NCI-H1048 (cell line): Measurements from ENCODE around the gene ADORA2A.

Source experiments
- DNase-seq: peaks from one replicate; lab custom pipeline; 2025; lab: John Stamatoyannopoulos, UW

The ADORA2A gene

DNA sequence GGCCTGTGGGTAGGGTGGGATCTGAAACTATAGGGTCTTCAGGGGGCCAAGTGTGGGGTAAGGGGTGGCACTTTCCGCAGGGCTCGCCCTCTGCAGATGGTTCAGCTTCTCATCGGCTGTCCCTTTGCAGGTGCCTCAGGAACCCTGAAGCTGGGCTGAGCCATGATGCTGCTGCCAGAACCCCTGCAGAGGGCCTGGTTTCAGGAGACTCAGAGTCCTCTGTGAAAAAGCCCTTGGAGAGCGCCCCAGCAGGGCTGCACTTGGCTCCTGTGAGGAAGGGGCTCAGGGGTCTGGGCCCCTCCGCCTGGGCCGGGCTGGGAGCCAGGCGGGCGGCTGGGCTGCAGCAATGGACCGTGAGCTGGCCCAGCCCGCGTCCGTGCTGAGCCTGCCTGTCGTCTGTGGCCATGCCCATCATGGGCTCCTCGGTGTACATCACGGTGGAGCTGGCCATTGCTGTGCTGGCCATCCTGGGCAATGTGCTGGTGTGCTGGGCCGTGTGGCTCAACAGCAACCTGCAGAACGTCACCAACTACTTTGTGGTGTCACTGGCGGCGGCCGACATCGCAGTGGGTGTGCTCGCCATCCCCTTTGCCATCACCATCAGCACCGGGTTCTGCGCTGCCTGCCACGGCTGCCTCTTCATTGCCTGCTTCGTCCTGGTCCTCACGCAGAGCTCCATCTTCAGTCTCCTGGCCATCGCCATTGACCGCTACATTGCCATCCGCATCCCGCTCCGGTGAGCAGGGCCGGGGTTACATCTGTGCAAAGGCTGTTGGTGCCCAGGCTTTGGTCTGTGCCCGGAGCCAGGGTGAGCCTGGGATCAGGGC is 5.8 kb downstream of the ADORA2A start:
- DNase-seq = no peak

DNA sequence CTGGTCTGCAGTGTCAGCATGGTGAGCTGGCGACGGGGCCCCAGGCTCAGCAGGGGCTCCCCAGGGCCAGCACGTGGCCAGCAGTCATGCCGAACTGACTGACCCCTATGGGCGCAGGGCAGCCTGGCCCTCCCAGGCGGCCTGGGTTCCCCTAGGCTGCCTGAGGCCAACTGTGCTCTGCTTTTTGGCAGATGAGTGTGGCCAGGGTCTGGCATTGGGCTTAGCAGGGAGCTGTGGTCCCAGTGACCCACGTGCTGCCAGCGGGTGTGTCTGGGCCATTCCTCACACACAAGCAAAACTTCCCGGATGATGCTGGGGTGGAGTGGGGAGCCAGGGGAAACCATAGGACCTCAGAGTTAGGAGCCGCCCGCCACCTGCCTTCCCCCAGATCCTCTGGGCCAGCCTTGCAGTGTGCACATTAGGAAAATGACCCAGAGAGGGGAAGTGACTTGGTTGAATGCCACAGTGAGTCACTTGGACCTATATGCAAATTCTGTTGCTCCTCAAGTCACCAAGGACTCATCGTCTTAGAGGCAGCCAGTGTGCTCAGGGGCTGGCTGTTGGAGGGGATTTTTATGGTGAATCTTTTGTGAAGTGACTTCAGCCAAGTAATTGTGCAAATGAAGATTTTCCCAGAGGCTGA is 6.5 kb downstream of the ADORA2A start:
- DNase-seq = no peak

DNA sequence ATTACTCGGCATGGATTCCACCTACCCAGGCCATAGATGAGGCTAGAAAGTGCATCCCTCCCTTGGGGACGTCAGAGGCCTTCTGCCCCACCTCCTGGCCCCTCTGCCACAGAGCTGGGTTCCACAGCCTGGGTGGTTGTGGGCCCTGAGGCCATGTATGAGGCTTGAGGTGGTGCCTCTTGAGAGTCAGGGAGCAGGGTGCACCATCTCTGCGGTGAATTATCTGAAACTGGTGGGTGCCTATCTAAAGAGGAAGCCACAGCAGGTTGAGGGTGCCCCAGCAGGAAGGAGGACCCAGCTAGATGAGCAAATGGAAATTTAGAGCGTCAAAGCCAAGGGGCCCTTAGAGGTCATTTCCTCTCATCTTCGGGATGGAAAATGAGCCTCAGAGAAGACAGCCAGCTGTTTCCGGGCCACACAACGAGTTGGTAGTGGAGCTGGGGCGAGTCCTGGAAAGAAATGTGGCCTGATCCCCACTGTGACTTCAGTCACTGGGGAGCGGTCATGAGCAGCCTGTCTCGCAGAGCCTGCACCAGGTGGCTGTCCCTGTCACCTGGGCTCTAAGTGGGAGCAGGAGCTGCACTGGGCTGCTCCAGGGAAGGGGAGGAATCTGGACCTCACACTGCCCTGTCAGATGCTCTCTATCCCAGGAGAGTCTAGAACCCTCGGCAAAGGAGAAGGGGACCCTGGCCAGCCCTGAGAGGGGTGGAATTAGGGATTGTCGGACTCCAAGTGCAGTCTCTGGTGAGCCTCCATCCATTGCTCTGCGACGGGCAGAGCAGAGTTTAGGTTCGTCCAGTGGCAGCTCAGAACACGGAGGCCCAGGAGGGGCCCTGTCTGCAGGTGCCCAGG is 7.3 kb downstream of the ADORA2A start:
- no peak for DNase-seq

DNA sequence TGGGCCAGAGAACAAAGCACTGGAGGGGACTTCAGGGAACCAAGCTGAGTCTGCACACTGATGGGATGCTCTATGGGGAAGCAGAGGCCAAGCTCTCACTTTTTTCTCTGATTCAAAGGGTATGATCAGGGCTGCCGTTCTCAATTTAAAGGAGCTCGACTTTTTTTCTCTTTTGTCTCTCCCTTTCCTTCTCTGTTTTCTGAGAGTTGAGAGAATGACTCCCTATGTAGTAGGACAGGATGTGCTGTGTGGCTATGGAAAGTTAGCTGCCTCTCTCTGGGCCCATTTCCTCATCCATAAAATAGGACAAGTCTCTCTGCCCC is 7.9 kb downstream of the ADORA2A start:
- DNase-seq = no peak

DNA sequence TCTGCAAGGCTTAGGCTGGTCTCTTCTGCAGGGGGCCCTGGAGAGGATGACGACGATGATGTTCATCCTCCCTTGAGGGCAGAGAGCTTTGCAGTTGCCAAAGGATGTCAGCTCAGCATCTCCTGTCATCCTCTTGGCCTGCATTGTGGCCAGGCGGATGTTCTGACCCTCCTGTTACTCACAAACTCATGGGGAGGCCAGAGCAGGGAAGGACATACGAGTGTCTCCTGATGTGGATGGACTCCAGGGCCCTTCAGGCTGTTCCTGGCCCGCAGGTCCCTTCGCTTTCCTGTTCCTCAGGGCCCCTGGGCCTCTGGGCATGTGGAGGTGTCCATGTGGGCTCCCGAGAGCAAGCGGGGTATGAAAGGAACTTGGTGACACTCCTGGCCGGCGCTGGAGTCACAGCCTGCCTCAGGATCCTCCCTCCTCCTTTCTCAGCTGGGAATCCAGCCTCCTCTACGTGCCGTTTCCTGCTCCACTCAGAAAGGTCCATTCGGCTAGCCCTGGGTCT is 8.5 kb downstream of the ADORA2A start:
- DNase-seq = no peak

DNA sequence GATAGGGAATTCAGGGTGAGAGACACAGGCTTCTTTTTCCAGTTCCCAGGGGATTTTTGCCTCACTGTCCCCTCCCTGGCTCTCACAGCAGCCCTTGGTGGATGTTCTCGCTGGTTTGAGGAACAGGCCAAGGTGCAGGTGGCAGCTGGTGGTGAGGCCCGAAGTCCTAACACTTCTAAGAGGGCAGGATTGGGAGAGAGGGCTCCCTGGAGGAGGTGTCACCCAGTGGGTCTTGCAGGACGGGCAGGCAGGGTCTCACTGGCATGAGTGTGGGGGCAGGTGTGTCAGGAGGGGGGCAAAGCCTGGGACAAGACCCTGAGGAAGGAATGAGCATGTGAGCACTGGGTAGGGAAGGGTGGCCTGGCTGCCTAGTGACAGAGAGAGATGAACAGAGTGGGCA is 9.2 kb downstream of the ADORA2A start:
- no peak for DNase-seq

DNA sequence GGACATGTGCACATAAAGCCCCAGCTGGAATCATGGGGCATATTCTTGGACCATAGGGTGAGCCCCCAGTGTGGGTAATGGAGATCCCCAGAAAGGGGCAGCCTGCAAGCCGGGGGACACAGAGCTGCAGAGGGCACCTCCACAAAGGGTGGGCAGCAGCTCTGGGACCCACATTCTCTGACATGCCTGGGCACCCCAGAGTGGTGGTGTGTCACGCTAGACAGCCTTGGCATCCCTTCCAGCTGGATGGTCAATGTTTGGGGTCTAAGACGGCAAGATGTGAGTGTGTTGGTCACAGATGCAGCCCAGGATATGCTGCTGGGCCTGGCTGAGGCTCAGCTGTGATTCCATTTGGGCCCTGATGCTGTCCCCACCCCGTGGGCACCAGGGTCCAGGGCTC is 9.7 kb downstream of the ADORA2A start:
- no peak for DNase-seq

DNA sequence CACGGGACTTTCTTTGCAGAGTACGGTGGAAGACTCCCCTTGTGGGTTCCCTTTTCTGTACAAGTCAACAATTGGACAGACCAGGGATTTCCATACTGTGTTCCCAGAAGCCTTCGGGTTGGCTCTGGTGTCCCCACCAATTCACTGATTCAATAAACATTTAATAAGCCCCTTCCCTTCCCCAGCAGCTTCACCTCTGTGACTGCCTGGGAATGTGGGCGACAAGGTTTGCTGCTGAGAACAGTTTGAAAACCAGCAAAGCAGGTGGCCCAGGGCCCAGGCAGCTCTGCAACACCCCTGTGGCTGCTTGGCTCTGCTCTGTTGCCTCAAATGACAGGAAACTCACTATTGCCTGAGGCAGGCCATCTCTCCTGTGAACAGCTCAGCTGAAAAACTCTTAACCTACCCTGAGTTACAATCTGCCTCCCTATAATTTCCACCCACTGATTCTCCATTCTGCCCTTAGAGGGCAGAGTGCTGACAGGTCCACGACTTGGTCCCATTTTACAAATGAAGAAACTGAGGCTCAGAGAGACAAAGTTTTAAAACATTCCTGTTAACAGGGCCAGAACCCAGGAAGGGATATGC is 10.4 kb downstream of the ADORA2A start:
- no peak for DNase-seq

DNA sequence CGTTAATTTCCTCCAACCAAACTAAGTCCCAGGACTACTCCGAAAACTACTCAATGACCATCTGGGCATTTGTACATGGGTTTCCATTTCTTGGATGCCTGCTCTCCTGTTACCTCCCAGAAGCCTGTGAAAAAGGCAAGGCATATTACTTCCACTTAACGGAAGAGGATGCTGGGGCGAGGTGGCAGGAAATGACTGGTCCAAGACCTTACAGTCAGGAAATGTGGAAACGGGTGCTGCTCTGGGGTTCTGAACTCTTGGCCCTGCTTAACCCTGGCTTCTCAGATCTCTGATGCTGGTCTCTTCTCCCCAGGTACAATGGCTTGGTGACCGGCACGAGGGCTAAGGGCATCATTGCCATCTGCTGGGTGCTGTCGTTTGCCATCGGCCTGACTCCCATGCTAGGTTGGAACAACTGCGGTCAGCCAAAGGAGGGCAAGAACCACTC is 12.9 kb downstream of the ADORA2A start:
- no peak for DNase-seq

DNA sequence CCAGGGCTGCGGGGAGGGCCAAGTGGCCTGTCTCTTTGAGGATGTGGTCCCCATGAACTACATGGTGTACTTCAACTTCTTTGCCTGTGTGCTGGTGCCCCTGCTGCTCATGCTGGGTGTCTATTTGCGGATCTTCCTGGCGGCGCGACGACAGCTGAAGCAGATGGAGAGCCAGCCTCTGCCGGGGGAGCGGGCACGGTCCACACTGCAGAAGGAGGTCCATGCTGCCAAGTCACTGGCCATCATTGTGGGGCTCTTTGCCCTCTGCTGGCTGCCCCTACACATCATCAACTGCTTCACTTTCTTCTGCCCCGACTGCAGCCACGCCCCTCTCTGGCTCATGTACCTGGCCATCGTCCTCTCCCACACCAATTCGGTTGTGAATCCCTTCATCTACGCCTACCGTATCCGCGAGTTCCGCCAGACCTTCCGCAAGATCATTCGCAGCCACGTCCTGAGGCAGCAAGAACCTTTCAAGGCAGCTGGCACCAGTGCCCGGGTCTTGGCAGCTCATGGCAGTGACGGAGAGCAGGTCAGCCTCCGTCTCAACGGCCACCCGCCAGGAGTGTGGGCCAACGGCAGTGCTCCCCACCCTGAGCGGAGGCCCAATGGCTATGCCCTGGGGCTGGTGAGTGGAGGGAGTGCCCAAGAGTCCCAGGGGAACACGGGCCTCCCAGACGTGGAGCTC is 13.5 kb downstream of the ADORA2A start:
- DNase-seq = no peak

DNA sequence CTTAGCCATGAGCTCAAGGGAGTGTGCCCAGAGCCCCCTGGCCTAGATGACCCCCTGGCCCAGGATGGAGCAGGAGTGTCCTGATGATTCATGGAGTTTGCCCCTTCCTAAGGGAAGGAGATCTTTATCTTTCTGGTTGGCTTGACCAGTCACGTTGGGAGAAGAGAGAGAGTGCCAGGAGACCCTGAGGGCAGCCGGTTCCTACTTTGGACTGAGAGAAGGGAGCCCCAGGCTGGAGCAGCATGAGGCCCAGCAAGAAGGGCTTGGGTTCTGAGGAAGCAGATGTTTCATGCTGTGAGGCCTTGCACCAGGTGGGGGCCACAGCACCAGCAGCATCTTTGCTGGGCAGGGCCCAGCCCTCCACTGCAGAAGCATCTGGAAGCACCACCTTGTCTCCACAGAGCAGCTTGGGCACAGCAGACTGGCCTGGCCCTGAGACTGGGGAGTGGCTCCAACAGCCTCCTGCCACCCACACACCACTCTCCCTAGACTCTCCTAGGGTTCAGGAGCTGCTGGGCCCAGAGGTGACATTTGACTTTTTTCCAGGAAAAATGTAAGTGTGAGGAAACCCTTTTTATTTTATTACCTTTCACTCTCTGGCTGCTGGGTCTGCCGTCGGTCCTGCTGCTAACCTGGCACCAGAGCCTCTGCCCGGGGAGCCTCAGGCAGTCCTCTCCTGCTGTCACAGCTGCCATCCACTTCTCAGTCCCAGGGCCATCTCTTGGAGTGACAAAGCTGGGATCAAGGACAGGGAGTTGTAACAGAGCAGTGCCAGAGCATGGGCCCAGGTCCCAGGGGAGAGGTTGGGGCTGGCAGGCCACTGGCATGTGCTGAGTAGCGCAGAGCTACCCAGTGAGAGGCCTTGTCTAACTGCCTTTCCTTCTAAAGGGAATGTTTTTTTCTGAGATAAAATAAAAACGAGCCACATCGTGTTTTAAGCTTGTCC is 14.3 kb downstream of the ADORA2A start:
- no peak for DNase-seq

DNA sequence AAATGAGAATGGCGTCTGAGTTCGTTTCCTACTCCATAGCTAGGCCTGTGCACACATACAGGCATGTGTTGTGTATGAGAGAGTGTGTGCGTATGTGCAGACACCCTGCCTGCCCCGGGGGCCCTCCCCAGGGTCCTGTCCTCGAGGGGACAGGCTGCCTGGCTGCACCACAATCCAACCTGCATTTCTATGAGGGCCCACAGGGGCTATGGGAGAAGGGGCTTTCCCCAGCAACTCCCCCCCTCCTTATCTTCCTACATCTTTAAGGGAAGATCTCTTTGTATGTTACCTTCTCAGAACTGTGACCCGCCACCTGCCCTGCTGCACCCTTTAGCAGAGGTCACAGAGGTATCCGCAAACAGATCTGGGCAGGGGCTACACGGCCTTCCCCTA is 14.9 kb downstream of the ADORA2A start:
- DNase-seq = no peak

DNA sequence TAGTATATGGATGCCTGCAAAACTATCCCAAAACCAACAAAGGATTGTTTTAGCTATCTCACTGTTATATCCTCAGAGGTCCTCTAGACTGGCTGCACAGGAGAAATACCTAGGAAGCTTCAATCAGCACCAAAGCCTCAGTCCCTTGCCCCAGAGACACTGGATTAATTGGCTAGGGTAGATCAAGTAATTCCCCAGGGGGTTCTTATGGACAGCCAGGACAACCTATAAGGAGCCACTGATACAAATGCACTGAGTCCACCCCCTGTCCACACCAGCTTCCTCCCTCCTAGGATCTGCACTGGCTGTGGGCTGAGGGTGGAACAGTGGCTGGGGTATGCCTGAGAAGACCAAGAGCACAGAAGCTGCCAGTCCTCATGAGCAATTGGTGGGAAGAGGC is 16.3 kb downstream of the ADORA2A start:
- no peak for DNase-seq

DNA sequence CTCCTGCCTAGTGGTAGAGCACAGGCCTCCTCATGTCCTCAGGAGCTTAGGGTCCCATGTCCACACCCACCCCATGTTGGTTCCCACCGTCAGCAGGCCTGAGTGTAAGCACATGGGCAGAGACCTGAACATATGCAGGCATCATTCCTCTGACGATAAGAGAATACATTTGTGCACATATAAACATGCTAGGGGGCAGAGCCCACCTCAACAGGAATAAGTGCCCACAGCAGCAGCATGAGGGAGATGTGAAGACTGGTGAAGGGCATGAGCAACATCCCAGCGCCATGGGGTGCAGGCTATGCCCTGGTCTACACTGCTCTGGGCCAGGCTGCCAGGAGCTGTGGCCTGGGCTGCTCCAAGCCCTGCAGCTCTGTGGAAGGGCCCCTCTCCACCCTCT is 16.9 kb downstream of the ADORA2A start:
- DNase-seq = no peak

DNA sequence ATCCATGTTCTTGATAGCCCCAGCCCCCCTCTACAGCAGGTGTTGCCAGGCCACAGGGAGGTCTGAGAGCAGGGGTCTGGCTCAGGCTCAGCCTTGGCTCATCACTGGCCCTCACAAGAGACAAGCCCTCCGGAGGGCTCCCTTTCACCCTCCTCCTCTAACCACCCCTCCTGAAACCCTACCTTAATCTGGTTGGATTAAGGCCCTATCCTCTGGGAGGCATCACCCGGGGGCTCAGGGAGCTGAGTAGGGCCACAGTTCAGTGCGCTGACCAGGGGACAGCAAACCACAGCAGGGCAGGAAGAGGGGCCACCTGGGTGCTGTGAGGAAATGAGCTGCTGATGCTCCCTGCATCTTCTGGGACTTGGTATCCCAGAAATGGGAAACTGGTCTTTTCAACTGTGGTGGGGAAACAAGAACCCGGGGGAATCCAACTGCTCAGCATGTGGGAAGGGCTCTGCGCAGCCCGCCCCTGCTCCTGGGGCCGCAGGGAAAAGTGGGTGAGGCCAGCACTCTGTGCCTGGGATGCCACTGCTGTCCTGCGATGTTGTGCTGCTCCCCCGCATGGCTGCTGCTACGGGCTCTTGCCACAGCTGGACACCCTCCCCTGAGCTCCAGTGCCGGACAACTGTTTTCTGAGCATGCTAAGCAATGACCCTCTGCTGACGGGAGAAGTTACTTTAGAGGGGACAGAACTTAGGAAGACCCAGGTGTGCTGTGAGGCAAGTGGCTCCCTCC is 17.5 kb downstream of the ADORA2A start:
- no peak for DNase-seq

DNA sequence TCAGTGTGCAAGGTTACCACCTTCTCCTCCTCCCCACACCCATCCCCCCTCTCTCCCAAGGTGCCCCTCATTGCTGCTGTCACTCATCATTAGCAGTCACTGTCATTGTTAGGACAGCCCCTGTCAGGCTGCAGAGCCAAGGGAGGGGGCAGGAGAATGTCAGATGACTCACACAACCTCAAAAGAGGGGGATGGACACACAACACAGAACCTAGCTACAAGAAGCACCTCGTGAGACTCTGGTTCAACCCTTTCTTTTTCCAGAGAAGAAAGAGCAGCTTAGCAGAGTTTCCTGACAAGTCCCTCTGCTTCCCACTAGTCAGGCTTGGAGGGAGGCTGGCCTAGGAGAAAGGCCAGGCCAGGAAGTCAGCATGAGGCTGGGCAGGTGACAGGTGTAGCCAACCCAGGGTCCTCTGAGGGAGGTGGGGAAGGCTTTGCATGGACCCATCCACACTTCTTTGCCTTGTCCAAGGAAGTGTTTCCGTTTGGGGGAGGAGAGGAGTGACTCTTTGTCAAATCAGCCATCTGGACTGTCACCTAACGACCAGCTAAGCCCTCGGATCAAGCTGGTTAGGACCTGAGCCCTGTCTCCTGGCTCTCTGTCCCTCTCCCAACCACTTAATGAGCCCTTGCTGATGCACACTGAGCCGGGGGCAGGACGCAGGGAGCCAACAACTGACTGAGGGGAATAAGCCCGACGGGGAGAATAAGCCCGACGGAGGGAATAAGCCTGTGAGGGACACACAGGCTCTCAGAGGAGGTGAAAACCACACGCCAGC is 18.3 kb downstream of the ADORA2A start:
- DNase-seq = no peak

DNA sequence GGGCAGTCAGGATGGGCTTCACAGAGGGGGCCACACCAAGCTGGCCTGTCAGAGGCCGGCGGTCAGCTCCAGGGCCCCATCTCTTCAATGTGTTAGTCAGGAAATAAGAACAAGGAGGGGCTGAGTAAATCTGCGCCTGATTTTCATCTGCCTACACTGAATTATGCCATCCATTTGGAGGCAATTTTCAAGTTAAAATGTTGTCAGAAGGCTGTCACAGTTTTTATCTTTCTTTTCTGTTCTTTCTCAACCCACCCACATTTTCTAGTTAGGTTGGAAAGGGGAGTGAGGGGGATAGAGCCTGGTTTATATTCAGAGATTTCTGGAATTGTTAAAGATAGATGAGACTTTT is 18.8 kb downstream of the ADORA2A start:
- DNase-seq = no peak

DNA sequence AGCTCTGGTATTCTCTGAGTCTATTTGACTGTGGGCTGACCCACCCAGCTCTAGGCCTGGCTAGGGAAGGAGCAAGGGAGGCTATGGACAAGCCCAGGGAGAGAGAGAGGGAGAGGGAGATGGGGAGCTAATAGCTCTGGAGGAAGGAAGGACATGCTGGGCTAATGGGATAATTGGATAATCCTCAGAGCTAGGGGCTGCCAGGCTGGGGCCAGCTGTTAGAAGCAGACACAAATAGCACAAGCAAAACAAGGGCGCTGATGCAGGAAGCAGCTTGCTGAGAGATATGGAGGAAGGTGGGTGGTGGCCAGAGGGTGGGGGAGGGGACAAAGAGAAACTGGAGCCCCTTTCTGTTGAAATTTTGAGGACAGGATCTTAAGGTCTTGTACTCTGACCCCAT is 23.2 kb downstream of the ADORA2A start:
- no peak for DNase-seq

DNA sequence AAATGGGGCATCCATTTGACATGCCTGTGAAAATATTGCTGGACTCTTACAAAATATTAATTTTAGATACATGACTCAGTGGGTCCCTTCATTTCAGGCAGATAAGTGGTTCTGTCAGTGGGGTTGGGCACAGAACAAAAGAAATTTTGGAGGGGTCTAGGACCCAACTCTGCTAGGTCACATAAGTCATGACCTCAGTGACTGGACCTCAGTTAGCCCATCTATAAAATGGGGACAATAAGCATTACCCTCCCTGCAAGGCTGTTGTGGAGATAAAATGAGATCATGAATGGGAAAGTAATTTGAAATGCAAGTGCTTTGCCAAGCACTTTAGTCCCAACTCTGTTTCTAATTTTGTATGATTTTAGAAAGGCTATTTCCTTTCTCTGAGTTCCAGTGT is 23.8 kb downstream of the ADORA2A start:
- no peak for DNase-seq
